IPS DF 6.9 (cell line): ENCODE data around the gene NEDD9.

Source experiments
- DNase-seq: peaks from one replicate; pipeline ENCODE4 v3.0.0-alpha.2; 2013; ENCODE audit warnings: low read depth, low spot score
- H3K27ac ChIP-seq: one replicate; pipeline ENCODE4 v1.5.1; 2013; ENCODE audit warnings: low read length, control low read depth
- H3K27me3 ChIP-seq: 2 replicates; pipeline ENCODE4 v1.6.1; 2013; ENCODE audit warnings: mild to moderate bottlenecking, low read length; ENCODE audit not compliant: control insufficient read depth, insufficient read depth
- H3K36me3 ChIP-seq: 2 replicates; pipeline ENCODE4 v1.6.1; 2013; ENCODE audit warnings: low read length; ENCODE audit not compliant: control insufficient read depth, insufficient read depth
- H3K4me1 ChIP-seq: 2 replicates; pipeline ENCODE4 v1.6.1; 2013; ENCODE audit warnings: low read length; ENCODE audit not compliant: control insufficient read depth, insufficient read depth
- H3K4me3 ChIP-seq: 2 replicates; pipeline ENCODE4 v1.5.1; 2013; ENCODE audit warnings: mild to moderate bottlenecking, low read length
- H3K9me3 ChIP-seq: 2 replicates; pipeline ENCODE4 v1.6.1; 2013; ENCODE audit warnings: low read length, inconsistent platforms; ENCODE audit not compliant: control insufficient read depth, insufficient read depth
- WGBS: extraction: QIAGEN DNeasy Blood & Tissue Kit; methylation state at CpG from one replicate; pipeline ENCODE4 v1.1.7; 2013; ENCODE audit warnings: mixed read lengths, missing lambda C conversion rate; ENCODE audit not compliant: insufficient read length, insufficient coverage; 5-methylcytosine and 5-hydroxymethylcytosine counted together

NEDD9 gene

DNA sequence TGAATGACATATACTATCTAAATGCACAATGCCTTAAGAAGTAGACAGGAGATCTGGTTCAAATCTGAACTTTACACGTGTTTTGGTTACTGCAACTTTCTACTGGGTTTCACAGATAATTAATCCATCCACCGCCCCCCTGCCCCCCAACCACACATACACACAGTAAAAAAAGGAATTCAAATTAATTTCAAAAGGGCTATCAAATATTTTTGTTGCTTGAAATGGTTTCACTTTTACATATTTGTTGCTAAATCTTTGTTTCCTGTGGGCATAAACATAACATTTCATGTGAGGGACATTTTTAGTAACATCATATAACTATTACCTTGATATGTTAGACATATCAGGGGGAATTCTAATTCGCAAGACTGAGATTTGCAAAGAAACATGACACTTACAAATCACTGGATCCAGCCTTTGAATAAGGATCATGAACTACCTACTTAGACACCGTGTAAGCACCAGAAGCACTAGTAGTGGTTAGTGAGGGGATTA is 7.5 kb downstream of the NEDD9 start:
- WGBS, result no CpG with 5 or more reads among the region's 4 CpGs
- Histone ChIP-seq H3K9me3 (no peaks in the 10 kb centered on the region), H3K27ac (no peak overlapping the region), H3K36me3 (no peaks in the 10 kb centered on the region), H3K4me3 (no peak overlapping the region), H3K27me3 (no peaks in the 10 kb centered on the region), H3K4me1 (no peaks in the 10 kb centered on the region)
- DNase-seq, result no peak

DNA sequence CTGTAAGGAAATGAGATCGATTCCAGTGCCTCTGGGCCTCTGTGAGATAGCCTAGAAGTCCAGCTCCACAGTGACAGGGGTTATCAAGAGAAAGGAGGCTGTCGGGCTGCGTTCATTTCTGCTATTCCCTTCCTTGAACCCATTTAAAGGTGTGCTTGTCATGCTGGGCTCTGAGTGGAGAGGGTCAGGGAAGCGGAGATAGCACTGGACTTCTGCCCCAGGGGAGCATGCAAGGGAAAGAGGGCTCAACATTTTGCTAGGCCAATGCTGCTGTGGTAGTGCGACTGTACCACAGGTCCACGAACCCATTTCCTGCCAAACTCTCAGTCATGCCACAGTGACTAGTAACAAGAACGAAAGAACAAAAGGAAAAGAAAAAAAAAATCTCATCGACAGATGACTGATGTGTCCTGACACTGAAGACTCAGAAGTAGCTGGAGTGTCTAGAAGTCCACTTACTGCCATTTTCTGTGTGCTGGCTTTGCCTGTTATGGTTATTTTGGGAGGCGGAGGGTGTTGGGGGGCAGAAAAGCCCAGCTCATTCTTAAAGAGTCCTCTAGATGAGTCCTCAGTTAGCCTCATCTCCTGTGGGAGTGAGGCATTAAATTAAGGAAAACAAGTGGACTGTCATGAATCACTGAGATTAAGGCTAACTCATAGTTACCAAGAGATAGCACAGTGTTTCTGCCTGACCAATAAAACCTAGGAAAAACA is 8.1 kb downstream of the NEDD9 start:
- Histone ChIP-seq H3K4me3 (no peak overlapping the region), H3K9me3 (no peaks in the 10 kb centered on the region), H3K27me3 (no peaks in the 10 kb centered on the region), H3K4me1 (no peaks in the 10 kb centered on the region), H3K36me3 (no peaks in the 10 kb centered on the region), H3K27ac (no peak overlapping the region)
- no peak for DNase-seq
- no CpG with 5 or more reads among the region's 9 CpGs for WGBS

DNA sequence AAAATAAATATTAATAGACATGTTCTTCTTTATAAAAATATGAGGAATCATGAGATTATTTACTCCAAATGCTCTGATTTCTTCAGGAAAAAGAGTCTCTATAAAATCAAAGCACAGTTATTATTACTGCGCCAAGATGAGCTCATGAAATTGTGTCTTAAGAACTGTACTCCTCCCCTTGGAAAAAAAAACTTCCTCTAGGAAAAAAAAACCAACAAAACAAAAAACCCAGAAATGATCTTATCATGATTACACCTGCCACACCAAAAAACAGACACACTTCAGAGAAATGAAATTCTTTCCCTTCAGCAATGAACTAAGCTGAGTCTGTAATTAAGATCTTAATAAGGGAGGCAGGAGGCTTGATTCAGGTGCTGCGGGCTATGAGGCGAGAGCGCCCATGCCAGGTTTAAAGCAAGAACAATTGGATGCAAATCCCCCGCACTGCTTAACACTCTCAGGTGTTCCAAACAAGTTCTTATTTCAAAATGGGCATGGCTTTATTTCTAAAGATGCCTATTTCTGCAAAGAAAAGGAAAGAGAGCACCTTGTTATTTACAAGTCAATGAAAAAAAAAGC is 9.1 kb downstream of the NEDD9 start:
- Histone ChIP-seq H3K36me3 (no peaks in the 10 kb centered on the region), H3K27me3 (no peaks in the 10 kb centered on the region), H3K4me3 (no peak overlapping the region), H3K27ac (no peak overlapping the region), H3K9me3 (no peaks in the 10 kb centered on the region), H3K4me1 (no peaks in the 10 kb centered on the region)
- no CpG with 5 or more reads among the region's 5 CpGs for WGBS
- no peak for DNase-seq

GRCh38 chr6:11222385-11223277 is 9.8 kb downstream of the NEDD9 start:
- no peak for DNase-seq

DNA sequence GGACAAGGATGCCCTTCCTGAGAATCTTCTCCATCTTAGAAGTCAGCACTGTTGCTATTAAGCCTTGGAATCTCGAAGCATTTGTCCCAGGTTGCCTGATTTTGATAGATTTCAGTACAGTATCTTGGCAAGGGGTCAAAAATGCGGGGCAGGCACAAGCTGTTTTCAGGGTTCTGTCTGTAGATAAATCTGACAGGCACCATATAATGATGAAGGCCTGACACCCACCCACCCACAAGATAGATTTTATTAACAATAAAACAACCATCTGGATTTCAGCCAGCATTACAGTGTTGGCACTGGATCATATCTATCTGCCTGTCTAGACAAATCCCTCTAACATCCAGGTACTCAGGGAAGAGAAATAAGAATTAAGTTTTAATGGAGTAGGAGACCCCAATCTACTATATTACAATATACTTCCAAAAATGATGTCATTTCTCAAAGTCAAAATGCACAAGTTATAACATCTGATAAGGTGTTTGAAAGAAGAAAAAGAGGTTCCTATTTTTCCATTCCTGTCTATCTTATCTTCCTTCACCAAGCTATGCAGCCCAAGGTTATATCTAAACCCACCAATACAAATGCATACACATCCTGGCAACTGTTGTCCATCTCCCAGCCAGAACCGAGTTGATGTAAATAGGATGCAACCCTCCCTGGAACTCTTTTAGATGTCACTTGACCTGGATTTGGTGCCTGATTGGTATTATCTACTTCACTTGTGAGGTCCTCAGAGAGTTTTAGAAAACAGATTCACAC is 10.7 kb downstream of the NEDD9 start:
- H3K27ac ChIP-seq, result no peak overlapping the region
- no peaks in the 10 kb centered on the region for H3K36me3 ChIP-seq
- no peaks in the 10 kb centered on the region for H3K9me3 ChIP-seq
- no peak overlapping the region for H3K4me3 ChIP-seq
- no peaks in the 10 kb centered on the region for H3K4me1 ChIP-seq
- H3K27me3 ChIP-seq, result no peaks in the 10 kb centered on the region
- no CpG with 5 or more reads among the region's 3 CpGs for WGBS
- DNase-seq, result no peak

More at GRCh38 chr6:11222385-11223277, 9.8 kb downstream of the NEDD9 start:
- WGBS, result no CpG with 5 or more reads among the region's 5 CpGs
- no peaks in the 10 kb centered on the region for H3K4me1 ChIP-seq
- H3K27ac ChIP-seq, result no peak overlapping the region
- no peaks in the 10 kb centered on the region for H3K9me3 ChIP-seq
- H3K36me3 ChIP-seq, result no peaks in the 10 kb centered on the region
- no peak overlapping the region for H3K4me3 ChIP-seq
- no peaks in the 10 kb centered on the region for H3K27me3 ChIP-seq

DNA sequence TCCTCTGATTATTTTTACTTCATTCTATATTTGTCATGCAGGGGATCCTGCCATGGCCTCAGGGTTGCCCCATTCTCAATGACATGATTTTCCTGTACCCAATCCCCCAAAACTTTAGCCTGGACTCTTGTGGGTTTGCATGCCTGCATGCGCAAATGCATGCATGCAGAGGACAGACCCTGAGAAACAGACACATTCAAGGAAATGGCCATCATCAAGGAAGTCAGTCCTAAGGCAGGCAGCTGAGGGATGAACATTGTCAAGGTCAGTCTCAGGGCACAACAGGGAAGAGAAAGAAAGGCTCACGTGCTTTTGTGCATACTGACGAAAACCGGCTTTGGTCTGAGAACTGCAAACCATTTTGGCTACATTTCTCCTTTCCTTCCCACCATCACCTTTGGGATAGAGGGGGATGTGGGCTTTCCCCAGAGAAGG is 13.1 kb downstream of the NEDD9 start:
- no CpG with 5 or more reads among the region's 4 CpGs for WGBS
- H3K27ac ChIP-seq, result no peak overlapping the region
- no peaks in the 10 kb centered on the region for H3K4me1 ChIP-seq
- DNase-seq, result no peak
- H3K36me3 ChIP-seq, result no peaks in the 10 kb centered on the region
- H3K9me3 ChIP-seq, result no peaks in the 10 kb centered on the region
- no peak overlapping the region for H3K4me3 ChIP-seq
- H3K27me3 ChIP-seq, result no peaks in the 10 kb centered on the region

- no peaks in the 10 kb centered on the region for H3K9me3 ChIP-seq
- WGBS, result no CpG with 5 or more reads among the region's 12 CpGs
Observed at GRCh38 chr6:11218538-11219399, 13.7 kb downstream of the NEDD9 start.

GRCh38 chr6:11218102-11218442 is 14.4 kb downstream of the NEDD9 start:
- WGBS, result no CpG with 5 or more reads among the region's 3 CpGs
- Histone ChIP-seq H3K27ac (no peak overlapping the region), H3K36me3 (no peaks in the 10 kb centered on the region), H3K4me3 (no peak overlapping the region), H3K4me1 (no peaks in the 10 kb centered on the region), H3K27me3 (no peaks in the 10 kb centered on the region), H3K9me3 (no peaks in the 10 kb centered on the region)
- no peak for DNase-seq

More at GRCh38 chr6:11218538-11219399, 13.7 kb downstream of the NEDD9 start:
- Histone ChIP-seq H3K36me3 (no peaks in the 10 kb centered on the region), H3K4me1 (no peaks in the 10 kb centered on the region), H3K27ac (no peak overlapping the region), H3K4me3 (no peak overlapping the region), H3K27me3 (no peaks in the 10 kb centered on the region)
- no peak for DNase-seq

DNA sequence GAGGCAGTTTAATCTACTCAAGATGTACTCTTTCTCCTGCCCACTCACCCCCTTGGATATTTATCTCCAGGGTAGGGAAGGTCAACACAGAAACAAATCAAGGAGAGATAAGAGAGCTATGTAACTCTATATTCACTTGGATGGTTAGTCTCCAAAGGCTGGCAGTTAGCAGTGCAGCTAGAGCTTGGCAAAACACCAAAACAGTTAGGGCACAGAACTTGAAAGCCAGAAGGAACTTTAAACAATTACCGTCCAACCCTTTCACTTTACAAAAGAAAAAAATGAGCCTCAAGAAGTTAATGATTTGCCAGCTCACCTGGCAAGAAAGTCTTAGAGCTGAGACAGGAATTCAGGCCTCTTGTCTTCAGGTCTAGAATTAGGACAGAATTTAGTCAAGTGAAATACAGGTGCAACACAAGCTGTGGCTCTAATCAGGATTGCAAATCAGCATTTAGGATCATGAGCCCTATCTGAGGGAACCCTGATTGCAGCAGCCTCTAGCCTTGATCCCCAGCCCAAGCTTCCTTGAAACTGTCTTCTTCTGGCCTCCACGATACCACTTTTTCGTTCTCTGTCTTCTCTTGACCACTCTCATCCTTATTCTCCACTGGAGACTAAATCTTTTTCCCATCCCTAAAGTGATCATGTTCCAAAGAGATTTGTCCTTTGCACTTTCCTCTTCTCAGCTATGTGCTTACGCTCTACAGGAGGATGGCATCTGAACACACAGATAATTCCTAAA is 14.9 kb downstream of the NEDD9 start:
- H3K4me1 ChIP-seq, result no peaks in the 10 kb centered on the region
- H3K27me3 ChIP-seq, result no peaks in the 10 kb centered on the region
- no peaks in the 10 kb centered on the region for H3K9me3 ChIP-seq
- H3K27ac ChIP-seq, result no peak overlapping the region
- H3K4me3 ChIP-seq, result no peak overlapping the region
- no peak for DNase-seq
- H3K36me3 ChIP-seq, result no peaks in the 10 kb centered on the region
- WGBS, result no CpG with 5 or more reads among the region's 4 CpGs
